MCF 10A (cell line): ENCODE measurements around the gene CELSR1. TPM values are rescaled to one million over a fixed set of nuclear protein-coding genes. Genes with fewer than 3 reads are reported as not detected.

ENCODE experiments used
- BruUV-seq: library from RNA; stranded (reverse); fragments of 400-500 nt; replicated peaks from 2 replicates; lab custom pipeline; 2021; lab: Mats Ljungman, UMichigan
- CTCF ChIA-PET: fragments of 300-600 bp; sonication (Branson Sonifier 250); formaldehyde crosslinking; extraction: SDS; loops from one replicate; lab custom pipeline; 2021; ENCODE audit warnings: antibody characterized with exemption, inconsistent platforms; lab: Yijun Ruan, JAX
- POLR2A ChIA-PET: fragments of 300-600, 350-650 bp; sonication (Branson Sonifier 250); formaldehyde crosslinking; extraction: SDS; loops from one replicate; lab custom pipeline; 2020; ENCODE audit warnings: antibody characterized with exemption, inconsistent platforms; lab: Yijun Ruan, JAX
- DNase-seq: peaks from one replicate; pipeline ENCODE4 v3.0.0-alpha.2; 2018; ENCODE audit not compliant: unreplicated experiment
- H3K27ac Mint-ChIP-seq: one replicate; pipeline ENCODE4 v1.8.0; 2022; ENCODE audit warnings: mild to moderate bottlenecking, low read depth, mixed read lengths; ENCODE audit not compliant: unreplicated experiment
- H3K27me3 Mint-ChIP-seq: one replicate; pipeline ENCODE4 v1.8.0; 2022; ENCODE audit warnings: mixed read lengths; ENCODE audit not compliant: insufficient read depth, unreplicated experiment
- H3K36me3 Mint-ChIP-seq: one replicate; pipeline ENCODE4 v1.8.0; 2022; ENCODE audit warnings: mild to moderate bottlenecking, moderate library complexity, mixed read lengths; ENCODE audit not compliant: insufficient read depth, unreplicated experiment
- H3K4me1 Mint-ChIP-seq: one replicate; pipeline ENCODE4 v1.8.0; 2022; ENCODE audit warnings: mixed read lengths; ENCODE audit not compliant: insufficient read depth, unreplicated experiment
- H3K4me3 Mint-ChIP-seq: one replicate; pipeline ENCODE4 v1.8.0; 2022; ENCODE audit warnings: mild to moderate bottlenecking, moderate library complexity, mixed read lengths; ENCODE audit not compliant: unreplicated experiment
- H3K9me3 Mint-ChIP-seq: one replicate; pipeline ENCODE4 v1.8.0; 2022; ENCODE audit warnings: mixed read lengths; ENCODE audit not compliant: unreplicated experiment
- intact Hi-C: fragments of 100-400 bp; cut with micrococcal nuclease; formaldehyde crosslinking; loops from 2 replicates; pipeline ENCODE4 v1.14.1; 2022
- total RNA-seq: library from RNA; stranded (reverse); gene quantifications from 2 replicates; pipeline ENCODE4 v1.2.3, GENCODE V29; 2022
- TF ChIP-seq, protein P1 (sequence below): fragments of 200-600 bp; IDR thresholded peaks from one replicate; pipeline ENCODE4 v1.8.0; 2022; ENCODE audit warnings: antibody characterized with exemption, mild to moderate bottlenecking; ENCODE audit not compliant: unreplicated experiment

Gene CELSR1
- total RNA-seq, 1 experiment from 2014 or later, result 49.1 TPM

DNA sequence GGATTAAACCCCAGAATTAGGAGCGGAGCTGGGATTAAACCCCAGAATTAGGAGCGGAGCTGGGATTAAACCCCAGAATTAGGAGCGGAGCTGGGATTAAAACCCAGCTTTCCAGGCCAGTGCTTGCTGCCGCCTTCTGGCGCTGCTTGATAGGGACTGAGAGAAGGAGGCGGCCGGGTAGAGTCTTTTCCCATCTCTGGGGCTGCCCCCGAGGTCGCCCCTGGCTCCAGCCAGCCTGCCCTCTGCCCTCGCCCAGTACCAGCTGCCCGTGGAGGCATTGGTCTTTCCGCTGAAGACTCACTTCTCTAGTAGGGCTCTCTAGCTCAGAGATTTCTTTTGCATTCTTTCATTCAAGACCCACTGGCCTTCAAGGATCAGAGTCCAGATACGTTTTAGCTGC, 196.7 kb downstream of the CELSR1 start:
- peaks cover 14% of the 10 kb centered on the region for H3K4me1 Mint-ChIP-seq
- H3K9me3 Mint-ChIP-seq, result no peaks in the 10 kb centered on the region
- no TSS peak for BruUV-seq
- ChIA-PET POLR2A (no interaction called here), CTCF (interaction anchor here (0.6 to 2.7 kb wide), 4 partner anchors 15 to 418 kb away, joined by 3 to 13 read pairs (median 3); no protein-coding TSS in a partner anchor)
- intact Hi-C loops, result no loop called here
- no peak overlapping the region for H3K4me3 Mint-ChIP-seq
- H3K27ac Mint-ChIP-seq, result no peak overlapping the region
- TF ChIP-seq, protein P1, sequence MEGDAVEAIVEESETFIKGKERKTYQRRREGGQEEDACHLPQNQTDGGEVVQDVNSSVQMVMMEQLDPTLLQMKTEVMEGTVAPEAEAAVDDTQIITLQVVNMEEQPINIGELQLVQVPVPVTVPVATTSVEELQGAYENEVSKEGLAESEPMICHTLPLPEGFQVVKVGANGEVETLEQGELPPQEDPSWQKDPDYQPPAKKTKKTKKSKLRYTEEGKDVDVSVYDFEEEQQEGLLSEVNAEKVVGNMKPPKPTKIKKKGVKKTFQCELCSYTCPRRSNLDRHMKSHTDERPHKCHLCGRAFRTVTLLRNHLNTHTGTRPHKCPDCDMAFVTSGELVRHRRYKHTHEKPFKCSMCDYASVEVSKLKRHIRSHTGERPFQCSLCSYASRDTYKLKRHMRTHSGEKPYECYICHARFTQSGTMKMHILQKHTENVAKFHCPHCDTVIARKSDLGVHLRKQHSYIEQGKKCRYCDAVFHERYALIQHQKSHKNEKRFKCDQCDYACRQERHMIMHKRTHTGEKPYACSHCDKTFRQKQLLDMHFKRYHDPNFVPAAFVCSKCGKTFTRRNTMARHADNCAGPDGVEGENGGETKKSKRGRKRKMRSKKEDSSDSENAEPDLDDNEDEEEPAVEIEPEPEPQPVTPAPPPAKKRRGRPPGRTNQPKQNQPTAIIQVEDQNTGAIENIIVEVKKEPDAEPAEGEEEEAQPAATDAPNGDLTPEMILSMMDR, result no peak
- no peaks in the 10 kb centered on the region for H3K27me3 Mint-ChIP-seq
- DNase-seq, result no peak
- peaks cover 83% of the 10 kb centered on the region for H3K36me3 Mint-ChIP-seq

DNA sequence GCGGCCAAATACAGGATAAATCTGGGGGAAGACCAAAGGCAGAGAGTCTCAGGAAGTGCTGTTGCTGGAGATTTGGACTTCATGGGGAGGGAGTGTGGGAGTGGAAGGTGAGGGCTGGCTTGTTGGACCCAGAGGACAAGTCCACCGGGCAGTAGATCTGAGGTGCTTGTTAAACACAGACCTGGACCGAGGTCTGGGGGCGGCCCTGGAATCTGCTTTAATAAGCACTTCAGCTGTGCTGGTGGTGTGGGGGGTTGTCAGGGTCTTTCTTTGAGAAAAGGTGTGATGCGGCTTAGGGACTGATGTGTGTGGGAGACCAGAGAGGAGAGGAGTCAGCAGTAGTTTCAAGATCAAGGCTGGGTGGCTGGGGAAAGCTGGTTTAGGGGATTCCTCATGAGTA, 197.5 kb downstream of the CELSR1 start:
- ChIA-PET CTCF (interaction anchor here (0.6 to 2.7 kb wide), 3 partner anchors 16 to 203 kb away, joined by 3 to 13 read pairs (median 5); no protein-coding TSS in a partner anchor), POLR2A (no interaction called here)
- TF ChIP-seq, protein P1, result no peak
- DNase-seq, result no peak
- H3K4me1 Mint-ChIP-seq, result peaks cover 14% of the 10 kb centered on the region
- peaks cover 76% of the 10 kb centered on the region for H3K36me3 Mint-ChIP-seq
- intact Hi-C loops, result no loop called here
- BruUV-seq, result no TSS peak
- H3K27ac Mint-ChIP-seq, result peak overlapping the region; percentile 81
- H3K27me3 Mint-ChIP-seq, result no peaks in the 10 kb centered on the region
- H3K9me3 Mint-ChIP-seq, result no peaks in the 10 kb centered on the region
- H3K4me3 Mint-ChIP-seq, result no peak overlapping the region

DNA sequence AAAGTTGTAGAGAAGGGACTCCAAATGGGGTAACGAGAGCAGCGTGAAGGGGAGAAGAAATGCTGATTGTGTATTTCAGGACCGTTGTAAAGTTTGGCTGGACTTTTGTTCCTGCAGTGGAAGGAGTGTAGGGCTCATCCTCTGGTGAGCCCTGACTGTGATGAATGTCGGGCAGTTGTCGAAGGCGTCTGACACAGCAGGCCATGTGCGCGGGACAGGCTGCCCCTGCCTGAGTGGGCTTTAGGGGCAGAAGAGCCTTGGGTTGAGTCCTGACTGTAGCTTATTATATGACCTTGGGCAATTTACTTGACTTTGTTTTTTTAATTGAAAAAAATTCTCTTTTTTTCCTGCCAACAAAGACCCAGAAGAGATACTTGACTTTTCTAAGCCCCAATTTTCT, 198.8 kb downstream of the CELSR1 start:
- Mint-ChIP-seq H3K4me1 (peaks cover 14% of the 10 kb centered on the region), H3K27ac (no peak overlapping the region), H3K27me3 (no peaks in the 10 kb centered on the region), H3K36me3 (peaks cover 64% of the 10 kb centered on the region), H3K9me3 (no peaks in the 10 kb centered on the region), H3K4me3 (no peak overlapping the region)
- BruUV-seq, result no TSS peak
- CTCF ChIA-PET, result interaction anchor here (0.8 to 2.7 kb wide), 2 partner anchors 204 to 420 kb away, joined by 4 to 13 read pairs; no protein-coding TSS in a partner anchor
- TF ChIP-seq, protein P1, result no peak
- no peak for DNase-seq
- POLR2A ChIA-PET, result no interaction called here
- intact Hi-C loops, result no loop called here

DNA sequence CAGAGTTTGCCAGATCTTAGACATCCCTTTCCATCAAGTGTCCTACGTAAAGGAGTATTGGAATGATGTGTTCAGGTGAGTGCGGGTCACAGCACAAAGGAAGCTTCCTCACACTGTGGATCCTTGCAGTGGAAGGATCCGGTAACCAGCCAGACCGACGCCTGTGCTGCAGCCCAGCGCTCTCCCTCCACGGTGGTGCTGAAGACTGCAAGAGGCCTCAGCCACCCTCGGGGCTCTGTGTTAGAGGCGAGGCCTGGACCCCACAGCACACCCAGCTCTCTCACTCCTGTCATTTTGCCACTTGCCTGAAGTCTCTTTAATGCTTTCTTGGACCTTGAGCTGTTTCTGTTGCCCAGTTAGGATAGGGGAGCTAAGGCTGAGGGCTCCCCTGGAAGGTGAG, 199.6 kb downstream of the CELSR1 start:
- ChIA-PET CTCF (interaction anchor here (0.8 kb wide), 1 partner anchor 421 kb away, joined by 4 read pairs; no protein-coding TSS in a partner anchor), POLR2A (no interaction called here)
- no peak for DNase-seq
- BruUV-seq, result no TSS peak
- peaks cover 14% of the 10 kb centered on the region for H3K4me1 Mint-ChIP-seq
- no peaks in the 10 kb centered on the region for H3K27me3 Mint-ChIP-seq
- no peak overlapping the region for H3K4me3 Mint-ChIP-seq
- H3K36me3 Mint-ChIP-seq, result peaks cover 61% of the 10 kb centered on the region
- intact Hi-C loops, result no loop called here
- TF ChIP-seq, protein P1, result no peak
- H3K9me3 Mint-ChIP-seq, result no peaks in the 10 kb centered on the region
- no peak overlapping the region for H3K27ac Mint-ChIP-seq
